Measurements from ENCODE around the gene TAP1.

GRCh38 chr6:32838114-32838958, 15.2 kb downstream of the TAP1 start, which contains the start of gene TAP2:
- TF ChIP-seq CTCF (conservative IDR thresholded peaks at IDR 0.05) (peak; percentile 93), EZH2 (IDR thresholded peaks at IDR 0.05; ENCODE audit: low read depth) (no peak)

Measured in PC-9 (cell line).